IMR-90 (cell line): Measurements from ENCODE around the gene PPDPF.

ENCODE experiments used
- CEBPB ChIP-seq: IDR thresholded peaks from 2 replicates; pipeline ENCODE4 v1.6.1; 2012; ENCODE audit warnings: low read depth, low read length, improper control_type of control experiment
- CTCF ChIP-seq: conservative IDR thresholded peaks from 2 replicates; pipeline ENCODE4 v1.5.1; 2012; ENCODE audit warnings: mild to moderate bottlenecking, low read depth, low read length, improper control_type of control experiment
- POLR2A ChIP-seq: IDR thresholded peaks from 2 replicates; pipeline ENCODE4 v1.6.1; 2012; ENCODE audit warnings: mild to moderate bottlenecking, low read depth, low read length
- RAD21 ChIP-seq: IDR thresholded peaks from 2 replicates; pipeline ENCODE4 v1.6.1; 2012; ENCODE audit warnings: low read length, improper control_type of control experiment
- SMC3 ChIP-seq: fragments of 150-350 bp; IDR thresholded peaks from 2 replicates; pipeline ENCODE4 v1.6.1; 2016; ENCODE audit warnings: low read depth, mild to moderate bottlenecking, antibody characterized with exemption, low read length, moderate library complexity

DNA sequence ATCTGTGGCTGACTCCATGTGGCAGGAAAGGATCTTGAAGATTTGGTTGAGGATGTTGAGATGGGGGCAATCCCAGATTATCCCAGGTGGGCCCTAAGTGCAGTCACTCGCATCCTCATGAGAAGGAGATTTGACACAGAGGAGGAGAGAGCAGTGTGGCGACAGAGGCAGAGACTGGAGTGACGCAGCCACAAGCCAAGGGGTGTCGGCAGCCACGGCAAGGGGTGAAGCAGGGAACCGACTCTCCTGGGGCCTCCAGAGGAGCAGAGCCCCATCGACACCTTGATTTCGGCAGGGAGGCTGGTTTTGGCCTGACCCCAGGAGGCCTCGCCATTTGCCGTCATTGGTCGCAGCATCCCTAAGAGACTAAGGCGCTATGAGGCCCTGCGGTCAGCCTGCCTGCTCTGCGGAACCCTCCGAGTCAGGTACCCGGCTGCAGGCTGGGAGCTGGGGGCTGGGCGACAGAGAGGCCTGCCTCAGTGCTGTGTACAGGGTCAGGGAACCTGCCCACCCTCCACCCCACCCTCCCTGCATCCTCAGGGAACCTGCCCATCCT, 34.2 kb upstream of the PPDPF start:
- TF ChIP-seq POLR2A (no peak), CTCF (no peak), RAD21 (no peak), CEBPB (no peak), SMC3 (no peak)
